GM19467 (cell line): ENCODE results near the gene CDH23.

Experiments
- ATAC-seq: cut with Tn5 transposase; IDR thresholded peaks from one replicate; pipeline ENCODE4 v1.9.1; 2021; ENCODE audit warnings: mild to moderate bottlenecking, moderate library complexity; ENCODE audit not compliant: unreplicated experiment

CDH23 gene

DNA sequence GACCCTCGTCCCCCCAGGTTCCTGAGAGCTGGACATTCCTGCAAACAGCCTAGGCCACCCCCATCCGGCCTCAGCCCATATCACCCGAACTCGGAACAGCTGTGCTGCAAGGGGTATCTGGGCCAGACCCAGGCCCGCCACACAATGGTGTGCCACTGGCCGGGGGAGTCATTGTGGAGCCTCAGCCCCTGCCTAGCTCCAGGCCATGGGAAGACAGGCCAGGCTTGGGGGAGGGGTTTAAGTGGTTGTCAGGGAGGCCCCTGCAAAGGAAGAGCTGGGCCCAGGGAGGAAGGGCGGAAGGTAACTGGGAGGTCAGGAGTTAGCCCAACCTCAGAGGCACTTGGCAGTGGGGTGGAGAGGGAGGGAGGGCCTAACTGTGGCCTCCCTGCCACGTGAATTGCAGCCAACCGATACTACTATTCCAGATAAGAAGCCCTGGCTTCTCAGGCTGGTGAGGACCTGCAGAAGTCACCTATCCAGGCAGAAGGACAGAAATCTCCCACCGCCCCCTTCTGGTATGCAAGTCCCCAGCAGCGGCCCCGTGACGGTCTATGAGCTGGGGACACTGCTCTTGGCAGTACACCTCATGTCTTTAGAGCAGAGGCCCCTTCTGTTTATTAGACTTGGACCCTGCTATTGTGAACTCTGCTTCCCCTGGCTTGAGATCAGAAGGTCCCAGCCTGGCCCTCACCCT lies 349.8 kb downstream of the CDH23 start:
- no peak for ATAC-seq

DNA sequence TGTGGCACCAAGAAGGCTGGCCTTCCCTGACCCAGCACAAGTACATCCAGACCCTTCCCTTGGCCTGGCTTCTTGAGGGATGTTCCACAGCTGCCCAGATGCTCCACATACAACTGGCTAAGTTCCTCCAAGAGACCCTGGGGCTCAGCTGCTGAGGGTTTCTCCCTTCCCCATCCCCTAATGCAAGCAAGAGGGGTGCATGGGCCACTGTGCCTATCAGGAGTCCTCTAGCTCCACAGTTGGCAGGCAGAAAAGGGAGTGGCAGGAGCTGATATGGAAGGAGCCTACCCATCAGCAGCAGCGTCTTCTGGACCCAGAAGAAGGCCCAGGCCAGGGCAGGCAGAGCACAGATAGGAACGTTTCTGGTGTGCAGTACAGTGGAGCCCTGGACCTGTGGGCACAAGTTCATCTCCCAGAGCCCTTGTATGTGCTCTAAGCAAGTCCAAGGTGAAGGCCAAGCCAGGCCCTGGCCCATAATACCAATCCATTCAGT lies 350.4 kb downstream of the CDH23 start:
- ATAC-seq: no peak

DNA sequence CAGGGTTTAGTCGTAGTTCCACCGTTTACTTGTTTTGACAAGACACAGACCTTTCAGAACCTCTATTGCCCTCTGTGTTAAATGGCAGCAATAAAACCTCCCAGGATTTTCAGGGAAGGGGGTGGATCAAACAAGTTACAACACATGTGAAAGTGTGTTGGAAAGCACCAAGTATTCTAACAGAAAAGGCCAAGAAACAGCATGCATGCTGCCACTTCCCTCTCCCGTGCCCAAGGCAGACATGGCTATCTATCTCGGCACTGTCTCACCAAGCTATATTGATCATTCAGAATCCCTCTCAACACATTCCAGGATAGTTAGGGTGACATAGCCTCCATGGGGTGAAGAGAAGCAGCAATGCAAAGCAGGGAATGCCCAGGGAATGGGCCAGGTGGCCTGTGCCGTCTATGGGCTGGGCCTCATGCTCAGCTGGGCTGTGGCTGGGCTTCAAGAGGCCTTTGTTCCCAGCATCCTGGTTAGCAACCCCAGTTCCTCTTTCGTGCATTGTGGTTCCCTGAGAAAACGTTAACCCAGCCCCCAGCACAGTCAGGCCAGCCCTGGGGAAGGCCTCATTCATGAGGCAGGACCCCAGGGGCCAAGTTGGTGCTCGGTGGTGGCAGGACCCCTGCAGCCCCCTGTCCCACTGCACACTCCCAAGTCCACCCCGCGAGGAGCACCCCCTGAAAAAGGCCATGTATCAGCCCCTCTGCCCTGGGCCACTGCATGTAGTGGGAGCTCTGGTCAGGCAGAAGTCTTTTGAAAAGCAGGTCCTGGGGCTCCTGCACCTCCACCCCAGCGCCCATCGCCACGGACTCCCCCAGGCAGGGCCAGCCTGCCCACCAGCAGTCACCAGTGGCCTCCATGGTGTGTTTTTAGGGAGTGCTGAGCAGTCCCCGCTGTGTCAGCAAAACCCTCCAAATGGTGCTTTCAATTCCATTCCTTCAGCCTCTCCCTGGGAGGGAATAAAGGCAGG lies 351.1 kb downstream of the CDH23 start:
- no peak for ATAC-seq

- no peak for ATAC-seq
Measured at GRCh38 chr10:71748671-71749191, 352.0 kb downstream of the CDH23 start.

DNA sequence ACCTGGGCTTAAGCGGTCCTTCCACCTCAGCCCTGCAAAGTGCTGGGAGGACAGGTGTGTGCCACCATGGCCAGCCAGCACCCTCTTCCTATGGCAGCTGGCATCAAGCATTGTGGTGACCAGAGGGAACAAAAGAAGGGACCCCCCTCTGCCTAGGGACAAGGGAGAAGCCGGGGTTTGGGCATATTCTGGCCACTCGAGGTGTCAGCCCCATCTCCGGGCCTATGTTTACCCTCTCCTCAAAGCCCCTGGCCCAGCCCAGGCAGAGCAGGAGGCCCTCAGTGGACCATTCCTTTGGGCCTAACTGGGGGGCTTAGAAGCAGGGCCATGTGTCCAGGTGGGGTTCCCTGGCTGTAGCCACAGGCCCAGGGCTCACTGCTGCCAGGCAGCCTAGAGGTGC lies 352.7 kb downstream of the CDH23 start:
- ATAC-seq: no peak

DNA sequence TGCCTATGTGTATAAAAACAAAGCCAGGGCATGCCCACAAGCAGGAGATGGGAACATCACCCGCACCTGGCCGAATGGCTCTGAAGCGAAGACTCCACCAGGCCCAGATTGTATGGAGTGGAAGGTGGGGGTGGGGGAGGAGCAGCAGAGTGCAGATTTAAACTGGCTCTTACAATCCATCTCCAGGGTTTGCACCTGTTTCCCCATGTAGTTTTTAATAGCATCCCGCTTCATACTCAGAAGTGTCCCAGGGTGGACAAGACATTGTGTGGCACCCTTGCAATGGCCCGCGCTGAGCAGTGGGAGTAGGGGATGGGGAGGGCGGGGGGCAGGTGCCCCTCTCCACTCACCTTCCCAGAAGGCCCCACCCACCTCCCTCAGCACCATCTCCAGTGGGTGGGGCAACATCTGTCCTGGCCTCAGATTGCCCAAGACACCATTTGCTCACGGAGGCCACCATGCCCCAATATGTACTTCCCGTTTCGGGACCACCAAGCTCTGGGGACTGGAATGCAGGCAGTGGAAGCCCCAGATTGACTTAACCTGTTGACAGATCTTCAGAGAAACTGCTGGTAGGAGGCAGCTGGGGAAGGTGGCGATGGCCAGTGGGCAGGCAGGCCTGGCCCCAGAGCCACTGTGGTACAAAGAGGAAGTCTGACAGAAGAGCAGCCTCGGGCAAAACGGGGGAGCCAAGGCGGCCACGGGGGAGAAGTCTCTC lies 353.6 kb downstream of the CDH23 start:
- ATAC-seq: no peak

DNA sequence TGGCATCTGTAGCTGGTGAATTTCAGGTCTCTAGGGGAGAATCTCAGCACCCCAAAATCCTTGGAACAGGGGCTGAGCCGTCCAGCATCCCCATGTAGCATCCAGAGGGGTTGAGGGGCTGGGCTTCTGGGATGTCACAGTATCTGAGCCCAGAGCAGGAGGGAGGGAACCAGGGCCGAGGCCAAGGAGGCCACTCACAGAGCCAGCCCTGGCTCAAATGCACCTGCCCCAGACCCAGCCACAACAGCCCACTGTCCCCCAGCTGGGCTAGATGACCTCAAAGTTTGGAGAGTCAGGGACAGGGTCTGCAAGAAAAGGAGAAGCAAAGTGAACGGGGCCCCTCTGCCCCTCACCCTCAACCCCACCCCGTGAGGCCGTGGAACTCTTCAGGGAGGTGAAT lies 354.3 kb downstream of the CDH23 start:
- ATAC-seq: no peak

DNA sequence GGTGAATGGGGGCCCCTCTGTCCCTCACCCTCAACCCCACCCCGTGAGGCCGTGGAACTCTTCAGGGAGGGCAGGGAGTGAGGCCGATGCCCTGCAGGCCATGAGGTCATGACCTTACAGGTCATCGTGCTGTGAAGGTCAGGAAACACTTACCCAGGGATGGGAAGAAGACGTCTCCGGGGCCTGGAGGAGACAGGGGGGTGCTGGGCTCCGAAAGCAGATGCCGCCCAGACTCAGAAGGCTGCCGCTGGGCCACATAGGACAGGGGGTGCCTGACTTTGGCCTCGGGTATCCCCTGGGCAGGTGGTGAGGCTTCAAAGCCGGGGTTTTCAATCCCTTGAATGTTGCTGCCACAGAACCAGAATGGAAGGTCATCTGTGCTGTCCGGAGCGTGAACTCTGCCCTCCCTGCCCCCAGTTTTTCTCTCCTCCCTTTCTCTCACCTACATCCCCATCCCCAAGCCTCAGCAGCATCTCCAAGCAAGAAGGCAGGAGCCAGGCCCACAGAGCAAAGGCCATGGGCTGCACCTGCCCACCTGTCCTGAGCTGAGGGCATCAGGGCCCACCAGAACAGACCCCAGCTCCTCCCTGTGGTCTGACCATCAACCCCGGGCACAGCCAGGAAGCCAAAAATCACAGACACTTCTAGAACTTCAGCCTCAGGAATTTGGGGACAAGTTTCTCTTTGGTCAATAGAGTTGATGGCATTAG lies 354.9 kb downstream of the CDH23 start:
- ATAC-seq: no peak

GRCh38 chr10:71752391-71753090 lies 355.8 kb downstream of the CDH23 start:
- ATAC-seq: no peak

GRCh38 chr10:71753091-71753959 lies 356.6 kb downstream of the CDH23 start:
- ATAC-seq: no peak

DNA sequence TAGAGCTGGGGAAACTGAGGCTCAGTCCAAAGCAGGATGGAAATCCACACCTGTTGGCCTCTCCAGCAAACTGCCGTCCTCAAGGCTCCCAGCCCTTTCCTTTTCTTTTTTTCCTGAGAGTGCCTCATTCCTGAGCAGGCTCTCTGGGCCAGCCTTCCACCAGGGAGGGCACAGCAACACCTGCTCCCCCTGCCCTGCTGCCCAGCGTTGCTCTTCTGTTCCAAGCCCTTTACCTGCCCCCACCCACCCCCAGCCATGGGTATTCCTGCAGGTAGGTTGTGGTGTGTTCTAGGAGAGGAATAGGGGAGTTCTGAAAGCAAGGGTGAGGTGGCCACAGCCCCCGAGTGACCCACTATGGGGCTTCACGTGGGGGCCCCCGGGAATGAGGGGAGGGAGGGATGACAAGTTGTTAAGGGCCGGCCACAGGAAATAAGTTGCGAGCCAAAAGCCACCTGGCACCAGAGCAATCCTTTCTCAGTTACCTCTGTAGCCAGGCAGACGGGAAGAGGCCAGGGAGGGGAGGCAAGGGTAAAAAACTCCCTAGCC lies 357.3 kb downstream of the CDH23 start:
- no peak for ATAC-seq

GRCh38 chr10:71754562-71754961 lies 357.8 kb downstream of the CDH23 start:
- ATAC-seq: no peak

DNA sequence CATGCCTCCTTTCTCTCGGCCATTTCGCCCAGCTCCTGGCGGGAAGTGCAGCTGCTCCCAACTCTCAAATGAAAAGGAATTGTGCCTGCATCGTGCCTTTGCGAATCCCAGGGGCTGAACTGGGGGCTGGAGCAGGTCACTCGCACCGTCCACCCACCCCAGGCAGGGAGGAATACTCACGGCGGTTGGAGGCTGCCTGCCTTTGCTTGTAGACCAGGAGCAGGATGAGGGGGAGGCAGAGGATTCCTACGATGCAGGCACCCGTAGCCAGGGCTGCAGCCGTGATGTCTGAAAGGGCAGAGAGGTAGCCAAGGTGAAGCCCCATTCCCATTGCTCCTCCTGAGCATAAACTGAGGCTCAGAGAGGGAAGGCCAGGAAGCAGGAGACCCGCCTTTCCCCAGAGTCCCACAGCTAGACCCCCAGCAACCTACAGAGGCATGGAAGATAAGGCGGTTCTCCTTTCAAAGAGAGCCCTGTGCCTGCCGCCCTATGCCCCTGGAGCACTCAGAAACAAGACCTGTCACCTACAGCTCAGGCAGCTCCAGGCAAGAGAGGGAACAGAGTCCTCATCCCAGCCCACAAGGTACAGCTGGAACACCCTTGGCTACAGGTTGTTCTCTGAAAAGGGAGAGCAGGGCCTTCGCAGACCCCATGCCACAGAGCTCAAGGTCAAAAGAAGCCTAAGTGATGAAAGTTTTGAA lies 358.6 kb downstream of the CDH23 start:
- no peak for ATAC-seq

DNA sequence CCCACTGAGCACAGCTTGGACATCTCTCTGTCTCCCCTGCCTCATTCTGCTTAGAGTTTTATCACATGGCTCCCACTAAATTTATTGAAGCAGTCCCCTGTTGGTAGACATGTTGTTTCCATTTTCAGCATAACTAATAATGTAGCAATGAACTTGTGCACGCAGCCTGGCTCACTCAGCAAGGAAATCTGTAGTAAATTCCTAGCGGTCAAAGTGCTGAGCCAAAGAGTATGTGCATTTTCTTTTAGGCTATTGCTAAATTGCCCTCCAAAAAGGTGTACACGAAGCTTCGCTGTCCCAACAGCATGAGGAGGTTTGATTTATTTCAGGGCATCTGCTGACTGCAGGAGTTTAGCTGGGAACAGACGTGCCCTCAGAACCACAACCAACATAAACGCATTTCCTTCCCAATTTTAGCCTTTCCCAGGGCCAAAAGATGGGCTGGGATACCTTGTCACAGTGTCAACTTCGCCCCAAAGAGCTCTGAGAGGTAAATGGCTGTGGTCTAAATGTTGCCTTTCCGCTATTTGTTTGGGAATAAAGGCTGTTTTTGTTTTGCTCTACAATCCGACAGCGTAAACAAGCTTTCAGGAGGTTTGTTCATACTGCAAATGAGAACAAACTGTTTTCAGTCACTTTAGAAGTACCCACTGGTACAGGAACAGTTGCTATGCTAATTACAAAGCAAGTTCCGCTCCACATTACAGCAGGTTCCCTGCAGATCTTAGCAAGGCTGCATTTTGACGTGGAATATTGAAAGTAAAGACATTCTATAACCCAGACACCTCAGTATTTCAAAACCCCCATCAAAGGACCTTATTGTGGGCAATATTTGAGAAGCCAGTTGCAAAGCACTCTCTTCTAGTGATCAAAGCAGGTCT lies 359.8 kb downstream of the CDH23 start:
- ATAC-seq: no peak

DNA sequence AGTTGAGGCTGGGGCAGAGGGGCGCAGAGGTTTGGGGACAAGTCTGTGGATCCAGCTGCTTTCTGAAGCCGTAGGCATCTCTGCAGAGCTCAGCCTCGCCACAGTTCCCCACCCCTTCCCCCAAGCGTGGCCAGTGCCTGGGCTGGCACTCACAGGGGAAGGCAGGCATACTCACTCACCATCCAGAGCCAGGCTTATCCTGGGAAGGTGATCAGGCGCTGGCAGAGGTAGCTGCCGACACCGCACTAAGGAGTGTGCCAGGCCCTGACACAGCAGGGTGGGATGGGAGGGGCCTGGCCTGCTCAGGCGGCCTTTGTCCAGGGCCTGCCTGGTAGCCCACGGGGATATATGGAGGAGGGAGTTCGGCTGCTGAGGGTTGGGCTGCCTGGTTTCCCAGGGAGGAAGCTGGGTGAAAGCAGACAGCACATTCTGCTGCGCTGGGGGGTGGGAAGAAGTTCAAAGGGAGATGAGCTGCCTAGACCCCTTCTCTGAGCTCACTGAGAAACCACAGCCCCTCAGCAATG lies 360.7 kb downstream of the CDH23 start:
- ATAC-seq: no peak

- ATAC-seq: no peak
Measured at GRCh38 chr10:71761105-71761511, 364.4 kb downstream of the CDH23 start.
